GM23338 (cell line): ENCODE measurements around the gene HSBP1. TPM values are rescaled to one million over a fixed set of nuclear protein-coding genes. Genes with fewer than 3 reads are reported as not detected.
A peak's percentile ranks its signal among the peaks of the same experiment; 100 is the strongest.

Experiments
- ATAC-seq: fragments of 200-7000 bp; cut with Tn5 transposase; 3 replicates; pipeline ENCODE4 v1.9.1; 2020
- DNase-seq: peaks from one replicate; pipeline ENCODE4 v3.0.0-alpha.2; 2015; ENCODE audit warnings: low spot score
- H2AFZ ChIP-seq: fragments of 200-600 bp; sonication (generic); 2 replicates; pipeline ENCODE4 v1.8.0; 2016; ENCODE audit warnings: antibody characterized with exemption, mild to moderate bottlenecking, moderate library complexity
- H3F3A ChIP-seq: fragments of 200-600 bp; sonication (generic); replicated peaks from 2 replicates; pipeline ENCODE4 v1.8.0; 2017; ENCODE audit warnings: antibody characterized with exemption, mixed run types, low read depth
- H3K27ac ChIP-seq: fragments of 200-600 bp; sonication (generic); 2 replicates; pipeline ENCODE4 v1.6.1; 2016; ENCODE audit warnings: low read depth
- H3K27me3 ChIP-seq: fragments of 200-600 bp; sonication (generic); 2 replicates; pipeline ENCODE4 v1.8.0; 2016; ENCODE audit warnings: mild to moderate bottlenecking, mixed run types, moderate library complexity; ENCODE audit not compliant: insufficient read depth
- H3K36me3 ChIP-seq: fragments of 200-600 bp; sonication (generic); 2 replicates; pipeline ENCODE4 v1.8.0; 2016; ENCODE audit warnings: mild to moderate bottlenecking; ENCODE audit not compliant: insufficient read depth
- H3K4me1 ChIP-seq: fragments of 200-600 bp; sonication (generic); 2 replicates; pipeline ENCODE4 v1.8.0; 2016; ENCODE audit warnings: mild to moderate bottlenecking, moderate library complexity; ENCODE audit not compliant: insufficient read depth
- H3K4me2 ChIP-seq: fragments of 200-600 bp; sonication (generic); 2 replicates; pipeline ENCODE4 v1.7.1; 2017; ENCODE audit warnings: mixed run types
- H3K4me3 ChIP-seq: fragments of 200-600 bp; sonication (generic); 2 replicates; pipeline ENCODE4 v1.6.1; 2016; ENCODE audit warnings: mixed run types
- H3K79me2 ChIP-seq: fragments of 200-600 bp; sonication (generic); replicated peaks from 2 replicates; pipeline ENCODE4 v1.8.0; 2017; ENCODE audit warnings: mild to moderate bottlenecking; ENCODE audit not compliant: insufficient read depth
- H3K9me2 ChIP-seq: fragments of 200-600 bp; sonication (generic); 2 replicates; pipeline ENCODE4 v1.8.0; 2017; ENCODE audit not compliant: insufficient read depth
- H4K20me1 ChIP-seq: fragments of 200-600 bp; sonication (generic); replicated peaks from 2 replicates; pipeline ENCODE4 v1.8.0; 2017; ENCODE audit warnings: mild to moderate bottlenecking; ENCODE audit not compliant: insufficient read depth
- H3K27ac Mint-ChIP-seq: 2 replicates; pipeline ENCODE4 v1.8.0; 2020; ENCODE audit warnings: inconsistent platforms, mild to moderate bottlenecking, moderate library complexity, mixed read lengths
- H3K27me3 Mint-ChIP-seq: 3 replicates; pipeline ENCODE4 v1.8.0; 2022; ENCODE audit warnings: low read depth, mild to moderate bottlenecking, moderate library complexity, mixed read lengths, inconsistent platforms; ENCODE audit not compliant: insufficient read depth, poor library complexity
- H3K36me3 Mint-ChIP-seq: 3 replicates; pipeline ENCODE4 v1.8.0; 2021; ENCODE audit warnings: low read depth, mild to moderate bottlenecking, inconsistent platforms, moderate library complexity, mixed read lengths
- H3K4me1 Mint-ChIP-seq: 3 replicates; pipeline ENCODE4 v1.8.0; 2020; ENCODE audit warnings: mild to moderate bottlenecking, inconsistent platforms, mixed read lengths
- H3K4me3 Mint-ChIP-seq: 3 replicates; pipeline ENCODE4 v1.8.0; 2021; ENCODE audit warnings: moderate library complexity, mild to moderate bottlenecking, inconsistent platforms, mixed read lengths
- H3K9me3 Mint-ChIP-seq: 3 replicates; pipeline ENCODE4 v1.8.0; 2020; ENCODE audit warnings: moderate library complexity, mild to moderate bottlenecking, inconsistent platforms, mixed read lengths
- CREB1 ChIP-seq: fragments of 250-450 bp; sonication (Bioruptor Pico); IDR thresholded peaks from 2 replicates; pipeline ENCODE4 v1.5.0; 2020; ENCODE audit warnings: low read depth, mild to moderate bottlenecking, moderate library complexity
- EZH2 ChIP-seq: fragments of 200-600 bp; sonication (generic); IDR thresholded peaks from one replicate; pipeline ENCODE4 v1.8.0; 2017; ENCODE audit warnings: antibody characterized with exemption, mild to moderate bottlenecking, low read depth; ENCODE audit not compliant: unreplicated experiment
- NANOG ChIP-seq: IDR thresholded peaks from 2 replicates; pipeline ENCODE4 v1.6.1; 2016; ENCODE audit warnings: antibody characterized with exemption, borderline replicate concordance
- STAT1 ChIP-seq: IDR thresholded peaks from one replicate; pipeline ENCODE4 v1.6.1; 2016; ENCODE audit warnings: antibody characterized with exemption; ENCODE audit not compliant: unreplicated experiment
- ZNF114 ChIP-seq: fragments of 250-450 bp; sonication (Bioruptor Pico); IDR thresholded peaks from 2 replicates; pipeline ENCODE4 v1.5.0; 2020; ENCODE audit warnings: mild to moderate bottlenecking, moderate library complexity
- ZNF331 ChIP-seq: fragments of 250-450 bp; sonication (Bioruptor Pico); IDR thresholded peaks from 2 replicates; pipeline ENCODE4 v1.5.0; 2020; ENCODE audit warnings: low read depth, mild to moderate bottlenecking, moderate library complexity
- polyA plus RNA-seq: library from polyadenylated mRNA; unstranded; fragments of >200 nt; fragmentation: Nextera tagmentation; extraction: Ambion mirVana; gene quantifications from 2 replicates; pipeline ENCODE4 v1.2.1, GENCODE V29; 2016
- total RNA-seq: library from RNA; depleted of rRNA; stranded (reverse); fragments of >200 nt; shearing (Covaris generic); gene quantifications from 2 replicates; pipeline ENCODE4 v1.2.3, GENCODE V29; 2014
- TF ChIP-seq, protein P1 (sequence below): fragments of 250-450 bp; sonication (Bioruptor Pico); IDR thresholded peaks from 2 replicates; pipeline ENCODE4 v1.5.0; 2020; ENCODE audit warnings: mild to moderate bottlenecking, moderate library complexity
- TF ChIP-seq, protein P2 (sequence below), 2 experiments: fragments of 200-600 bp in 1 of 2; sonication (generic) in 1 of 2; conservative IDR thresholded peaks; 2 replicates each; pipeline versions ENCODE4 v1.5.1 to v1.6.1; 2016 to 2017; ENCODE audit warnings: antibody characterized with exemption in 2 of 2, low read depth in 2 of 2, mild to moderate bottlenecking in 2 of 2, moderate library complexity in 1 of 2
- TF ChIP-seq, protein P3 (sequence below): IDR thresholded peaks from 2 replicates; pipeline ENCODE4 v1.6.1; 2016; ENCODE audit warnings: antibody characterized with exemption
- TF ChIP-seq, protein P4 (sequence below): IDR thresholded peaks from one replicate; pipeline ENCODE4 v1.6.1; 2018; ENCODE audit warnings: antibody characterized with exemption; ENCODE audit not compliant: unreplicated experiment

Gene HSBP1
- total and polyA plus RNA-seq, 2 experiments from 2014 or later = 71.0 to 817 TPM

DNA sequence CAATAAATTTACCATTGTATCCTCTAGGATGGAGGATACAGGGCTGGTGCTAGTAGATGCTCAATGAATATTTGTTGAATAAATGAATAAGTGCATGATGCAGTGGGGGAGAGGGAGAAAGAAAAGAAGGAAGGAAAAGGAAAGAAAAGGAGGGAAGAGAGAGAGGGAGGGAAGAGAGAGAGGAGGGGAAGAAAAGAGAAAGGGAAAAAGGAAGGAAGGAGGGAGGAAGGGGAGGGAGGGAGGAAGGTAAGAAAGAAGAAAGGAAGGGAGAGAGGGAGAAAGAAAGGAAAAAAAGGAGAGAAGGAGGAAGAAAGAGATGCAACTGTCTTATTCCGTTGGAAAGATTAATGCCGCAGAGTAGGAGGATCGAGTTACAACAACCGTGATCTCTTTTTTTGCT, 30.4 kb downstream of the HSBP1 start:
- Histone ChIP-seq H2AFZ (no peak overlapping the region), H4K20me1 (no peaks in the 10 kb centered on the region), H3K36me3 (no peaks in the 10 kb centered on the region), H3F3A (0 out of 2 replicates have a peak, but pooled peaks cover 3% of the 10 kb centered on the region), H3K27me3 (no peaks in the 10 kb centered on the region), H3K4me1 (peaks cover 47% of the 10 kb centered on the region), H3K4me3 (no peak overlapping the region), H3K79me2 (no peaks in the 10 kb centered on the region), H3K4me2 (no peak overlapping the region), H3K27ac (no peak overlapping the region), H3K9me2 (no peaks in the 10 kb centered on the region)
- peaks cover 73% of the 10 kb centered on the region for H3K4me1 Mint-ChIP-seq
- H3K4me3 Mint-ChIP-seq = no peak overlapping the region
- H3K9me3 Mint-ChIP-seq = peaks cover 12% of the 10 kb centered on the region
- peak overlapping the region; percentile 90 for H3K27ac Mint-ChIP-seq
- H3K36me3 Mint-ChIP-seq = peaks cover 5% of the 10 kb centered on the region; the same call in 2 of the 3 replicates
- DNase-seq (no peak), ATAC-seq (no peak)
- no peak for TF ChIP-seq ZNF331 (CRISPR knock-in tag)
- TF ChIP-seq, protein P1, sequence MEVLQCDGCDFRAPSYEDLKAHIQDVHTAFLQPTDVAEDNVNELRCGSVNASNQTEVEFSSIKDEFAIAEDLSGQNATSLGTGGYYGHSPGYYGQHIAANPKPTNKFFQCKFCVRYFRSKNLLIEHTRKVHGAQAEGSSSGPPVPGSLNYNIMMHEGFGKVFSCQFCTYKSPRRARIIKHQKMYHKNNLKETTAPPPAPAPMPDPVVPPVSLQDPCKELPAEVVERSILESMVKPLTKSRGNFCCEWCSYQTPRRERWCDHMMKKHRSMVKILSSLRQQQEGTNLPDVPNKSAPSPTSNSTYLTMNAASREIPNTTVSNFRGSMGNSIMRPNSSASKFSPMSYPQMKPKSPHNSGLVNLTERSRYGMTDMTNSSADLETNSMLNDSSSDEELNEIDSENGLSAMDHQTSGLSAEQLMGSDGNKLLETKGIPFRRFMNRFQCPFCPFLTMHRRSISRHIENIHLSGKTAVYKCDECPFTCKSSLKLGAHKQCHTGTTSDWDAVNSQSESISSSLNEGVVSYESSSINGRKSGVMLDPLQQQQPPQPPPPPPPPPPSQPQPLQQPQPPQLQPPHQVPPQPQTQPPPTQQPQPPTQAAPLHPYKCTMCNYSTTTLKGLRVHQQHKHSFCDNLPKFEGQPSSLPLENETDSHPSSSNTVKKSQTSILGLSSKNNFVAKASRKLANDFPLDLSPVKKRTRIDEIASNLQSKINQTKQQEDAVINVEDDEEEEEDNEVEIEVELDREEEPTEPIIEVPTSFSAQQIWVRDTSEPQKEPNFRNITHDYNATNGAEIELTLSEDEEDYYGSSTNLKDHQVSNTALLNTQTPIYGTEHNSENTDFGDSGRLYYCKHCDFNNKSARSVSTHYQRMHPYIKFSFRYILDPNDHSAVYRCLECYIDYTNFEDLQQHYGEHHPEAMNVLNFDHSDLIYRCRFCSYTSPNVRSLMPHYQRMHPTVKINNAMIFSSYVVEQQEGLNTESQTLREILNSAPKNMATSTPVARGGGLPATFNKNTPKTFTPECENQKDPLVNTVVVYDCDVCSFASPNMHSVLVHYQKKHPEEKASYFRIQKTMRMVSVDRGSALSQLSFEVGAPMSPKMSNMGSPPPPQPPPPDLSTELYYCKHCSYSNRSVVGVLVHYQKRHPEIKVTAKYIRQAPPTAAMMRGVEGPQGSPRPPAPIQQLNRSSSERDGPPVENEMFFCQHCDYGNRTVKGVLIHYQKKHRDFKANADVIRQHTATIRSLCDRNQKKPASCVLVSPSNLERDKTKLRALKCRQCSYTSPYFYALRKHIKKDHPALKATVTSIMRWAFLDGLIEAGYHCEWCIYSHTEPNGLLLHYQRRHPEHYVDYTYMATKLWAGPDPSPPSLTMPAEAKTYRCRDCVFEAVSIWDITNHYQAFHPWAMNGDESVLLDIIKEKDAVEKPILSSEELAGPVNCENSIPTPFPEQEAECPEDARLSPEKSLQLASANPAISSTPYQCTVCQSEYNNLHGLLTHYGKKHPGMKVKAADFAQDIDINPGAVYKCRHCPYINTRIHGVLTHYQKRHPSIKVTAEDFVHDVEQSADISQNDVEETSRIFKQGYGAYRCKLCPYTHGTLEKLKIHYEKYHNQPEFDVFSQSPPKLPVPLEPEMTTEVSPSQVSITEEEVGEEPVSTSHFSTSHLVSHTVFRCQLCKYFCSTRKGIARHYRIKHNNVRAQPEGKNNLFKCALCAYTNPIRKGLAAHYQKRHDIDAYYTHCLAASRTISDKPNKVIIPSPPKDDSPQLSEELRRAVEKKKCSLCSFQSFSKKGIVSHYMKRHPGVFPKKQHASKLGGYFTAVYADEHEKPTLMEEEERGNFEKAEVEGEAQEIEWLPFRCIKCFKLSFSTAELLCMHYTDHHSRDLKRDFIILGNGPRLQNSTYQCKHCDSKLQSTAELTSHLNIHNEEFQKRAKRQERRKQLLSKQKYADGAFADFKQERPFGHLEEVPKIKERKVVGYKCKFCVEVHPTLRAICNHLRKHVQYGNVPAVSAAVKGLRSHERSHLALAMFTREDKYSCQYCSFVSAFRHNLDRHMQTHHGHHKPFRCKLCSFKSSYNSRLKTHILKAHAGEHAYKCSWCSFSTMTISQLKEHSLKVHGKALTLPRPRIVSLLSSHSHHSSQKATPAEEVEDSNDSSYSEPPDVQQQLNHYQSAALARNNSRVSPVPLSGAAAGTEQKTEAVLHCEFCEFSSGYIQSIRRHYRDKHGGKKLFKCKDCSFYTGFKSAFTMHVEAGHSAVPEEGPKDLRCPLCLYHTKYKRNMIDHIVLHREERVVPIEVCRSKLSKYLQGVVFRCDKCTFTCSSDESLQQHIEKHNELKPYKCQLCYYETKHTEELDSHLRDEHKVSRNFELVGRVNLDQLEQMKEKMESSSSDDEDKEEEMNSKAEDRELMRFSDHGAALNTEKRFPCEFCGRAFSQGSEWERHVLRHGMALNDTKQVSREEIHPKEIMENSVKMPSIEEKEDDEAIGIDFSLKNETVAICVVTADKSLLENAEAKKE (CRISPR knock-in tag) = no peak
- no peak for TF ChIP-seq STAT1
- TF ChIP-seq, protein P2, sequence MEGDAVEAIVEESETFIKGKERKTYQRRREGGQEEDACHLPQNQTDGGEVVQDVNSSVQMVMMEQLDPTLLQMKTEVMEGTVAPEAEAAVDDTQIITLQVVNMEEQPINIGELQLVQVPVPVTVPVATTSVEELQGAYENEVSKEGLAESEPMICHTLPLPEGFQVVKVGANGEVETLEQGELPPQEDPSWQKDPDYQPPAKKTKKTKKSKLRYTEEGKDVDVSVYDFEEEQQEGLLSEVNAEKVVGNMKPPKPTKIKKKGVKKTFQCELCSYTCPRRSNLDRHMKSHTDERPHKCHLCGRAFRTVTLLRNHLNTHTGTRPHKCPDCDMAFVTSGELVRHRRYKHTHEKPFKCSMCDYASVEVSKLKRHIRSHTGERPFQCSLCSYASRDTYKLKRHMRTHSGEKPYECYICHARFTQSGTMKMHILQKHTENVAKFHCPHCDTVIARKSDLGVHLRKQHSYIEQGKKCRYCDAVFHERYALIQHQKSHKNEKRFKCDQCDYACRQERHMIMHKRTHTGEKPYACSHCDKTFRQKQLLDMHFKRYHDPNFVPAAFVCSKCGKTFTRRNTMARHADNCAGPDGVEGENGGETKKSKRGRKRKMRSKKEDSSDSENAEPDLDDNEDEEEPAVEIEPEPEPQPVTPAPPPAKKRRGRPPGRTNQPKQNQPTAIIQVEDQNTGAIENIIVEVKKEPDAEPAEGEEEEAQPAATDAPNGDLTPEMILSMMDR (conservative IDR thresholded peaks at IDR 0.05; ENCODE audit: low read depth in 2 of 2) = no peak
- no peak for TF ChIP-seq ZNF114 (CRISPR knock-in tag)
- TF ChIP-seq EZH2 = no peak
- TF ChIP-seq, protein P3, sequence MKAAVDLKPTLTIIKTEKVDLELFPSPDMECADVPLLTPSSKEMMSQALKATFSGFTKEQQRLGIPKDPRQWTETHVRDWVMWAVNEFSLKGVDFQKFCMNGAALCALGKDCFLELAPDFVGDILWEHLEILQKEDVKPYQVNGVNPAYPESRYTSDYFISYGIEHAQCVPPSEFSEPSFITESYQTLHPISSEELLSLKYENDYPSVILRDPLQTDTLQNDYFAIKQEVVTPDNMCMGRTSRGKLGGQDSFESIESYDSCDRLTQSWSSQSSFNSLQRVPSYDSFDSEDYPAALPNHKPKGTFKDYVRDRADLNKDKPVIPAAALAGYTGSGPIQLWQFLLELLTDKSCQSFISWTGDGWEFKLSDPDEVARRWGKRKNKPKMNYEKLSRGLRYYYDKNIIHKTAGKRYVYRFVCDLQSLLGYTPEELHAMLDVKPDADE = no peak
- no peak for TF ChIP-seq CREB1 (CRISPR knock-in tag)
- TF ChIP-seq, protein P4, sequence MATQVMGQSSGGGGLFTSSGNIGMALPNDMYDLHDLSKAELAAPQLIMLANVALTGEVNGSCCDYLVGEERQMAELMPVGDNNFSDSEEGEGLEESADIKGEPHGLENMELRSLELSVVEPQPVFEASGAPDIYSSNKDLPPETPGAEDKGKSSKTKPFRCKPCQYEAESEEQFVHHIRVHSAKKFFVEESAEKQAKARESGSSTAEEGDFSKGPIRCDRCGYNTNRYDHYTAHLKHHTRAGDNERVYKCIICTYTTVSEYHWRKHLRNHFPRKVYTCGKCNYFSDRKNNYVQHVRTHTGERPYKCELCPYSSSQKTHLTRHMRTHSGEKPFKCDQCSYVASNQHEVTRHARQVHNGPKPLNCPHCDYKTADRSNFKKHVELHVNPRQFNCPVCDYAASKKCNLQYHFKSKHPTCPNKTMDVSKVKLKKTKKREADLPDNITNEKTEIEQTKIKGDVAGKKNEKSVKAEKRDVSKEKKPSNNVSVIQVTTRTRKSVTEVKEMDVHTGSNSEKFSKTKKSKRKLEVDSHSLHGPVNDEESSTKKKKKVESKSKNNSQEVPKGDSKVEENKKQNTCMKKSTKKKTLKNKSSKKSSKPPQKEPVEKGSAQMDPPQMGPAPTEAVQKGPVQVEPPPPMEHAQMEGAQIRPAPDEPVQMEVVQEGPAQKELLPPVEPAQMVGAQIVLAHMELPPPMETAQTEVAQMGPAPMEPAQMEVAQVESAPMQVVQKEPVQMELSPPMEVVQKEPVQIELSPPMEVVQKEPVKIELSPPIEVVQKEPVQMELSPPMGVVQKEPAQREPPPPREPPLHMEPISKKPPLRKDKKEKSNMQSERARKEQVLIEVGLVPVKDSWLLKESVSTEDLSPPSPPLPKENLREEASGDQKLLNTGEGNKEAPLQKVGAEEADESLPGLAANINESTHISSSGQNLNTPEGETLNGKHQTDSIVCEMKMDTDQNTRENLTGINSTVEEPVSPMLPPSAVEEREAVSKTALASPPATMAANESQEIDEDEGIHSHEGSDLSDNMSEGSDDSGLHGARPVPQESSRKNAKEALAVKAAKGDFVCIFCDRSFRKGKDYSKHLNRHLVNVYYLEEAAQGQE = no peak
- no peak for TF ChIP-seq NANOG
- H3K27me3 Mint-ChIP-seq = peaks cover 9% of the 10 kb centered on the region
